Neuronal stem cell (in vitro differentiated cells): ENCODE results near the gene RIPOR2. TPM values are rescaled to one million over a fixed set of nuclear protein-coding genes. Genes with fewer than 3 reads are reported as not detected.

Source experiments
- DNase-seq: peaks from one replicate; pipeline ENCODE4 v3.0.0-alpha.2; 2013; ENCODE audit warnings: low spot score
- H2AFZ ChIP-seq: one replicate; pipeline ENCODE4 v1.6.1; 2013; ENCODE audit warnings: mild to moderate bottlenecking, low read length, inconsistent platforms
- H2AK5ac ChIP-seq: 2 replicates; pipeline ENCODE4 v1.6.1; 2013; ENCODE audit warnings: low read depth, mild to moderate bottlenecking, inconsistent platforms, low read length, moderate library complexity, mixed read lengths
- H2BK120ac ChIP-seq: 2 replicates; pipeline ENCODE4 v1.6.1; 2013; ENCODE audit warnings: low read depth, mild to moderate bottlenecking, inconsistent platforms, low read length, moderate library complexity, mixed read lengths
- H2BK12ac ChIP-seq: one replicate; pipeline ENCODE4 v1.6.1; 2013; ENCODE audit warnings: low read length, inconsistent platforms
- H2BK15ac ChIP-seq: 2 replicates; pipeline ENCODE4 v1.6.1; 2013; ENCODE audit warnings: mild to moderate bottlenecking, low read length, inconsistent platforms, mixed read lengths
- H2BK5ac ChIP-seq: one replicate; pipeline ENCODE4 v1.6.1; 2013; ENCODE audit warnings: inconsistent platforms, mild to moderate bottlenecking, low read length, moderate library complexity
- H3K14ac ChIP-seq: one replicate; pipeline ENCODE4 v1.6.1; 2013; ENCODE audit warnings: low read length, inconsistent platforms
- H3K18ac ChIP-seq: 2 replicates; pipeline ENCODE4 v1.6.1; 2013; ENCODE audit warnings: low read length, inconsistent platforms
- H3K23ac ChIP-seq: 2 replicates; pipeline ENCODE4 v1.6.1; 2013; ENCODE audit warnings: low read depth, mild to moderate bottlenecking, mixed read lengths, low read length, inconsistent platforms; ENCODE audit not compliant: poor library complexity
- H3K27ac ChIP-seq: replicated peaks from 3 replicates; pipeline ENCODE4 v1.5.1; 2013; ENCODE audit warnings: low read length, inconsistent platforms
- H3K27me3 ChIP-seq, 3 experiments: 2 replicates each; pipeline ENCODE4 v1.6.1; 2013; ENCODE audit warnings: low read length in 3 of 3, mild to moderate bottlenecking in 2 of 3, inconsistent platforms in 1 of 3, low read depth in 1 of 3, mixed read lengths in 1 of 3, moderate library complexity in 1 of 3; ENCODE audit not compliant: control insufficient read depth in 3 of 3, insufficient read depth in 3 of 3
- H3K36me3 ChIP-seq, 2 donors: replicated peaks in 1 of 2; 2 replicates each; pipeline ENCODE4 v1.6.1; 2013; ENCODE audit warnings: low read length in 2 of 2; ENCODE audit not compliant: control insufficient read depth in 2 of 2, insufficient read depth in 2 of 2
- H3K4ac ChIP-seq: 2 replicates; pipeline ENCODE4 v1.6.1; 2013; ENCODE audit warnings: inconsistent platforms, mild to moderate bottlenecking, low read length, moderate library complexity
- H3K4me1 ChIP-seq, 2 donors: 1 replicate in 1 of 2; 2 replicates in 1 of 2; pipeline ENCODE4 v1.6.1; 2013; ENCODE audit warnings: low read length in 2 of 2, low read depth in 1 of 2; ENCODE audit not compliant: control insufficient read depth in 2 of 2, insufficient read depth in 1 of 2
- H3K4me2 ChIP-seq: one replicate; pipeline ENCODE4 v1.6.1; 2013; ENCODE audit warnings: mild to moderate bottlenecking, low read length, inconsistent platforms; ENCODE audit not compliant: insufficient read depth, poor library complexity, severe bottlenecking
- H3K4me3 ChIP-seq, 2 donors: 2 replicates each; pipeline ENCODE4 v1.5.1; 2013; ENCODE audit warnings: low read length in 2 of 2, mild to moderate bottlenecking in 2 of 2, inconsistent platforms in 1 of 2, moderate library complexity in 1 of 2
- H3K79me1 ChIP-seq: one replicate; pipeline ENCODE4 v1.6.1; 2013; ENCODE audit warnings: low read depth, mild to moderate bottlenecking, inconsistent platforms, low read length, moderate library complexity
- H3K9ac ChIP-seq: one replicate; pipeline ENCODE4 v1.6.1; 2013; ENCODE audit warnings: mild to moderate bottlenecking, low read depth, low read length, inconsistent platforms; ENCODE audit not compliant: poor library complexity
- H3K9me3 ChIP-seq, 2 donors: replicated peaks in 1 of 2; 2 replicates each; pipeline versions ENCODE3 to v1.6.1; 2013; ENCODE audit warnings: low read length in 2 of 2, mild to moderate bottlenecking in 2 of 2, inconsistent platforms in 1 of 2, low read depth in 1 of 2, mixed read lengths in 1 of 2, moderate library complexity in 1 of 2; ENCODE audit not compliant: control insufficient read depth in 2 of 2, insufficient read depth in 1 of 2
- H4K8ac ChIP-seq: one replicate; pipeline ENCODE4 v1.6.1; 2013; ENCODE audit warnings: low read depth, mild to moderate bottlenecking, inconsistent platforms, low read length, moderate library complexity
- H4K91ac ChIP-seq: one replicate; pipeline ENCODE4 v1.6.1; 2013; ENCODE audit warnings: low read length, low read depth, mild to moderate bottlenecking, inconsistent platforms; ENCODE audit not compliant: poor library complexity
- WGBS, 2 donors: extraction: QIAGEN DNeasy Blood & Tissue Kit; methylation state at CpG; one replicate each; pipeline ENCODE4 v1.1.7; 2013; ENCODE audit warnings: missing lambda C conversion rate in 2 of 2, mixed read lengths in 1 of 2; ENCODE audit not compliant: insufficient read length in 2 of 2, insufficient replicate concordance in 1 of 2; ENCODE audit errors: extremely low coverage in 2 of 2; 5-methylcytosine and 5-hydroxymethylcytosine counted together
- polyA plus RNA-seq, 2 experiments: library from polyadenylated mRNA; stranded (reverse); fragments of 200-250 nt; gene quantifications; one replicate each; pipeline ENCODE4 v1.2.3, GENCODE V29; 2013

Gene RIPOR2, protein sequence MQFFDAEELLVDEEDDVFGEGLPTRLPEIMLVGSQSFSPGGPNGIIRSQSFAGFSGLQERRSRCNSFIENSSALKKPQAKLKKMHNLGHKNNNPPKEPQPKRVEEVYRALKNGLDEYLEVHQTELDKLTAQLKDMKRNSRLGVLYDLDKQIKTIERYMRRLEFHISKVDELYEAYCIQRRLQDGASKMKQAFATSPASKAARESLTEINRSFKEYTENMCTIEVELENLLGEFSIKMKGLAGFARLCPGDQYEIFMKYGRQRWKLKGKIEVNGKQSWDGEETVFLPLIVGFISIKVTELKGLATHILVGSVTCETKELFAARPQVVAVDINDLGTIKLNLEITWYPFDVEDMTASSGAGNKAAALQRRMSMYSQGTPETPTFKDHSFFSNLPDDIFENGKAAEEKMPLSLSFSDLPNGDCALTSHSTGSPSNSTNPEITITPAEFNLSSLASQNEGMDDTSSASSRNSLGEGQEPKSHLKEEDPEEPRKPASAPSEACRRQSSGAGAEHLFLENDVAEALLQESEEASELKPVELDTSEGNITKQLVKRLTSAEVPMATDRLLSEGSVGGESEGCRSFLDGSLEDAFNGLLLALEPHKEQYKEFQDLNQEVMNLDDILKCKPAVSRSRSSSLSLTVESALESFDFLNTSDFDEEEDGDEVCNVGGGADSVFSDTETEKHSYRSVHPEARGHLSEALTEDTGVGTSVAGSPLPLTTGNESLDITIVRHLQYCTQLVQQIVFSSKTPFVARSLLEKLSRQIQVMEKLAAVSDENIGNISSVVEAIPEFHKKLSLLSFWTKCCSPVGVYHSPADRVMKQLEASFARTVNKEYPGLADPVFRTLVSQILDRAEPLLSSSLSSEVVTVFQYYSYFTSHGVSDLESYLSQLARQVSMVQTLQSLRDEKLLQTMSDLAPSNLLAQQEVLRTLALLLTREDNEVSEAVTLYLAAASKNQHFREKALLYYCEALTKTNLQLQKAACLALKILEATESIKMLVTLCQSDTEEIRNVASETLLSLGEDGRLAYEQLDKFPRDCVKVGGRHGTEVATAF
- polyA plus RNA-seq (2013, experiment 1 of 2): 3.1 TPM
- 3.3 TPM for polyA plus RNA-seq (2013, experiment 2 of 2)

GRCh38 chr6:24935366-24936152, at the start of gene RIPOR2:
RIPOR2 (minus strand) TSS chr6:24935960; CDS start chr6:24935898, 62 bp downstream.
- Histone ChIP-seq H2AK5ac (no peak within 1 kb of the TSS), H3K18ac (no peak within 1 kb of the TSS), H2BK12ac (no peak within 1 kb of the TSS), H3K4me1 (peaks cover 10 to 28% of the 10 kb centered on the region in 2 donors), H3K27ac (no peak within 1 kb of the TSS), H4K8ac (no peak within 1 kb of the TSS), H3K4me3 (no peak within 1 kb of the TSS), H2BK15ac (no peak within 1 kb of the TSS), H3K9me3 (no peaks in the 10 kb centered on the region), H2BK5ac (no peak within 1 kb of the TSS), H3K23ac (no peak within 1 kb of the TSS), H3K4me2 (no peak within 1 kb of the TSS), H3K36me3 (no peaks in the 10 kb centered on the region), H3K4ac (no peak within 1 kb of the TSS), H4K91ac (no peak within 1 kb of the TSS), H3K27me3 (no peaks in the 10 kb centered on the region), H2BK120ac (no peak within 1 kb of the TSS), H3K14ac (no peak within 1 kb of the TSS), H3K79me1 (no peaks in the 10 kb centered on the region), H3K9ac (no peak within 1 kb of the TSS), H2AFZ (no peak within 1 kb of the TSS)
- DNase-seq: no peak
- WGBS, 2 donors: no CpG with 5 or more reads among the region's 10 CpGs

DNA sequence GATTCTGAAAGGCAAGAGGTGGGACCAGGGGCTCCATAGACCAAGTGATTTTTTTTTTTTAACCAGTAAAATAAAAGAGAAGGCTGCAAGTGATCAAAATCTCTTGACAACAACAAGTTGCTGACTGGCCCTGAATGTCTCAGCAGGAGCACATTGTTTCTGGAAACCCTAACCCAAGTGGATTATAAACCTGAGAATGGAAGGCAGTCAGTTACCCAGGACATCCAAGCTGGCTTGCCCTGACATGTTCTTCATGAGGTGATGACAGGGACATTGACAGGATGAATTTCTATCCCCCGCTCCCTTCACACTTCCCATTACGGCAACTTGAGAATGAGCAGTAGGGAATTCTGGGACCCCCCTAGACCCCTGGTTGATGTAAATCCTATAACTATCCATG, 49.6 kb upstream of the RIPOR2 start:
- Histone ChIP-seq H2BK120ac (no peak overlapping the region), H3K27me3 (no peaks in the 10 kb centered on the region), H3K4ac (no peak overlapping the region), H3K23ac (no peak overlapping the region), H3K4me1 (peaks cover 17 to 42% of the 10 kb centered on the region in 2 donors), H3K4me2 (no peak overlapping the region), H2AFZ (no peak overlapping the region), H3K4me3 (no peak overlapping the region), H2BK5ac (no peak overlapping the region), H2AK5ac (no peak overlapping the region), H4K91ac (no peak overlapping the region), H3K36me3 (no peaks in the 10 kb centered on the region), H2BK15ac (no peak overlapping the region), H4K8ac (no peak overlapping the region), H2BK12ac (no peak overlapping the region), H3K18ac (no peak overlapping the region), H3K27ac (peak overlapping the region; percentile 46), H3K9ac (no peak overlapping the region), H3K9me3 (peaks cover 3 to 9% of the 10 kb centered on the region in 2 donors), H3K79me1 (no peaks in the 10 kb centered on the region), H3K14ac (no peak overlapping the region)
- WGBS, 2 donors: no CpG with 5 or more reads among the region's 2 CpGs
- DNase-seq: peak; percentile 53

DNA sequence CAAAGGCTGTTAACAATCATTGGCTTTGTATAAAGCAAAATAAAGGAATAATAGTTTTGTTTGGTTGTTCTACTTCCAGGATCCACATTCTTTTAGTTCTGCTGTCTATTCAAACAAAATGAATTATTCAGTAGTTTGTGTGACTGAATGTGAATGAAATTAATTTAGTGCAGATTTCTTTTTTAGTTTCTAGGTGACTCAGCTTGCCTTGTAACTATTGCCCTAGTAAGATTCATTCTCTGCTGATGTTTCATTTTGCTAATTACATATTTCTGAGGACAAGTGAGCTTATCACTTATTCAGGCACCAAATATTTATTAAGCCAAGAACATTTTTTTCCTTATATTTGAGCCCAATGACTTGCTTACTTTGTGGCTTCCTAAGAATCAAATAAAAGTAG, 46.5 kb upstream of the RIPOR2 start:
- H4K91ac ChIP-seq: no peak overlapping the region
- no peak overlapping the region for H2BK12ac ChIP-seq
- no peak overlapping the region for H3K23ac ChIP-seq
- H3K27ac ChIP-seq: no peak overlapping the region
- H3K4me3 ChIP-seq: no peak overlapping the region
- H3K4ac ChIP-seq: no peak overlapping the region
- no peak overlapping the region for H2BK5ac ChIP-seq
- no peak for DNase-seq
- H2BK120ac ChIP-seq: no peak overlapping the region
- H3K36me3 ChIP-seq: no peaks in the 10 kb centered on the region
- H3K79me1 ChIP-seq: no peaks in the 10 kb centered on the region
- H3K4me2 ChIP-seq: no peak overlapping the region
- peaks cover 18 to 42% of the 10 kb centered on the region in 2 donors for H3K4me1 ChIP-seq
- H3K9ac ChIP-seq: no peak overlapping the region
- no peak overlapping the region for H4K8ac ChIP-seq
- no peaks in the 10 kb centered on the region for H3K27me3 ChIP-seq
- H2AK5ac ChIP-seq: no peak overlapping the region
- peaks cover 3 to 4% of the 10 kb centered on the region in 2 donors for H3K9me3 ChIP-seq
- H3K18ac ChIP-seq: no peak overlapping the region
- H2AFZ ChIP-seq: no peak overlapping the region
- no peak overlapping the region for H2BK15ac ChIP-seq
- H3K14ac ChIP-seq: no peak overlapping the region
